Upper lobe of right lung (tissue), 1 donor: ENCODE measurements around the gene CEPT1. TPM values are rescaled to one million over a fixed set of nuclear protein-coding genes. Genes with fewer than 3 reads are reported as not detected.

Experiments used
- ATAC-seq: fragments of 200-7000 bp; cut with Tn5 transposase; one replicate; pipeline ENCODE4 v1.9.1; 2020; ENCODE audit warnings: mild to moderate bottlenecking, moderate library complexity
- DNase-seq: peaks from one replicate; pipeline ENCODE4 v3.0.0-alpha.2; 2020
- H3K27ac ChIP-seq: fragments of 200-600 bp; one replicate; pipeline ENCODE4 v1.8.0; 2022
- H3K27me3 ChIP-seq: fragments of 200-600 bp; one replicate; pipeline ENCODE4 v1.8.0; 2022; ENCODE audit warnings: mild to moderate bottlenecking
- H3K36me3 ChIP-seq: fragments of 200-600 bp; one replicate; pipeline ENCODE4 v1.8.0; 2022
- H3K4me1 ChIP-seq: fragments of 200-600 bp; one replicate; pipeline ENCODE4 v1.8.0; 2022
- H3K4me3 ChIP-seq: fragments of 200-600 bp; one replicate; pipeline ENCODE4 v1.8.0; 2022; ENCODE audit warnings: mild to moderate bottlenecking
- H3K9me3 ChIP-seq: fragments of 200-600 bp; one replicate; pipeline ENCODE4 v1.8.0; 2022
- intact Hi-C: fragments of 100-400 bp; cut with DNase I; formaldehyde crosslinking; loops from one replicate; pipeline ENCODE4 v1.11.0; 2022
- total RNA-seq: library from RNA; stranded (reverse); fragmentation: NEBNext Ultra II Directional; extraction: Animal tissue kit (Norgen Biotek cat#: 25700); gene quantifications from one replicate; pipeline ENCODE4 v1.2.1, GENCODE V29; 2021
- TF ChIP-seq, protein P1 (sequence below): fragments of 200-600 bp; IDR thresholded peaks from one replicate; pipeline ENCODE4 v1.8.0; 2022; ENCODE audit warnings: antibody characterized with exemption
- donor health status: DM: no; HTN: yes; CAD: no; lungs with severe emphysema.

CEPT1 gene
- total RNA-seq, 1 donor from 2014 or later = 57.6 TPM

DNA sequence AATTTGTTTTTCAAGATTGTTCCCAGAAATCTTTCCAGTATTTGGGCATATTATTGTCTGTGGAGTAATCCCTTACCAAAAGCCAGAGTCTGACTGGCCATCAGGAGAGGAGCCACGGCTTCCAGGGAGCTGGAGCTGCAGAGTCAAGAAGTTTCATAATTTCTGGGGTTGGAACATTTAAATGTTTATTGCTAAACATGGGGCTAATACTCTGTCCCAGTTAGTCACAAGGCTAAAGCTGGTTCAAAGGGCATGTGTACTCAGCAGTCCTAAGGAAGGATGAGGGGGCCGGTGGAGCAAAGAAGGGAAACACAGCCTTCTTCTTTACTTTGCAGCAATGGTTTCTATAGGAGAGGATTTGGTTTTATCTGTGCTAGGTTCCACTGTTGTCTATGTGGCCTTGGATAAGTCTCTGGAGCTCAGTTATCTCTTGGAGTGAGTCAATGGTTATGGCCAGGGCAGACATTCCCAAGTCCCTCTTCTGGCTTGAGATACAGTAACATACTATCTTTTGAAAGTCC lies 51.0 kb downstream of the CEPT1 start:
- Histone ChIP-seq H3K36me3 (peaks cover 54% of the 10 kb centered on the region), H3K9me3 (no peaks in the 10 kb centered on the region), H3K4me3 (no peak overlapping the region), H3K27ac (peak overlapping the region; percentile 80), H3K27me3 (no peaks in the 10 kb centered on the region), H3K4me1 (peaks cover 56% of the 10 kb centered on the region)
- DNase-seq (no peak), ATAC-seq (peak; percentile 71)
- TF ChIP-seq, protein P1, sequence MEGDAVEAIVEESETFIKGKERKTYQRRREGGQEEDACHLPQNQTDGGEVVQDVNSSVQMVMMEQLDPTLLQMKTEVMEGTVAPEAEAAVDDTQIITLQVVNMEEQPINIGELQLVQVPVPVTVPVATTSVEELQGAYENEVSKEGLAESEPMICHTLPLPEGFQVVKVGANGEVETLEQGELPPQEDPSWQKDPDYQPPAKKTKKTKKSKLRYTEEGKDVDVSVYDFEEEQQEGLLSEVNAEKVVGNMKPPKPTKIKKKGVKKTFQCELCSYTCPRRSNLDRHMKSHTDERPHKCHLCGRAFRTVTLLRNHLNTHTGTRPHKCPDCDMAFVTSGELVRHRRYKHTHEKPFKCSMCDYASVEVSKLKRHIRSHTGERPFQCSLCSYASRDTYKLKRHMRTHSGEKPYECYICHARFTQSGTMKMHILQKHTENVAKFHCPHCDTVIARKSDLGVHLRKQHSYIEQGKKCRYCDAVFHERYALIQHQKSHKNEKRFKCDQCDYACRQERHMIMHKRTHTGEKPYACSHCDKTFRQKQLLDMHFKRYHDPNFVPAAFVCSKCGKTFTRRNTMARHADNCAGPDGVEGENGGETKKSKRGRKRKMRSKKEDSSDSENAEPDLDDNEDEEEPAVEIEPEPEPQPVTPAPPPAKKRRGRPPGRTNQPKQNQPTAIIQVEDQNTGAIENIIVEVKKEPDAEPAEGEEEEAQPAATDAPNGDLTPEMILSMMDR = no peak
- intact Hi-C loops = no loop called here

DNA sequence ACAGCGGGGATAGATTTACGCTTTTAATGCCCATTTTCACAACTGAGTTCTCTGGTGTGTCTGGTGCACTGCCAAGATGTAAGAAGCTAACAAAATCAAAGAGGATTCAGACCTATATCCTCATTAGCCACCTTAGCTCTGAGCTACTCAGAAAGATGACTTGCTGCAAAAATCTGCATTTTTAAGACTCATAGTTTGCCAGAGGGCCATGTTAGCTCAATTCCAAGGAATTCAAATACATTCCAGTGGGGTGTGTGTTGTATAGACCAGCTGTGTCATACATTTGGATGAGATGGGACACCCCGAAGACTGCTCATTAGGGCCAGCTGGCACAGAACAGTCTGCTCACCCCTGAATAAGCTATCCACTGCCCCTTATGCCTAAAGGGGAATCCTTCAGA lies 51.5 kb downstream of the CEPT1 start:
- no peak for DNase-seq
- intact Hi-C loops = no loop called here
- no peaks in the 10 kb centered on the region for H3K9me3 ChIP-seq
- H3K27ac ChIP-seq = peak overlapping the region; percentile 80
- ATAC-seq = no peak
- no peaks in the 10 kb centered on the region for H3K27me3 ChIP-seq
- TF ChIP-seq, protein P1 = no peak
- H3K36me3 ChIP-seq = peaks cover 54% of the 10 kb centered on the region
- H3K4me3 ChIP-seq = no peak overlapping the region
- peaks cover 59% of the 10 kb centered on the region for H3K4me1 ChIP-seq

DNA sequence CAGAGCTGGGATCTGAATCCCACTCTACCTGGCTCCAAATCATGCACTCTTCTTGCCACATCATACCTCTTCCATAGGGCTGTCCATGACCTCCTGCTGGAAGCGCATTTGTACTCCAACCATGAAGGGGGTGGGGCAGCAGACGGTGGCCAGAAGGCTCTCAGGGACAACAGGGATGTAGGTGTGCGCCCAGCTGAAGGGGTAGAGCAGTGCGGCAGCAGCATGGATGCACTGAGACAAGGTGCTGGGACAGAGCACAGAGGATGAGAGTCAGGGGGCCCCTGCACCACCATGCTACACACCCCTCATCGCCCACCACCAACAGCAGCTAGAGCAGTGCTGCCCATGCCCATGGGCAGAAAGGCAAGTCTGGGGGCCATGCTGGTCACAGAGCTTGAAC lies 52.1 kb downstream of the CEPT1 start:
- Histone ChIP-seq H3K27ac (peak overlapping the region; percentile 80), H3K9me3 (no peaks in the 10 kb centered on the region), H3K36me3 (peaks cover 54% of the 10 kb centered on the region), H3K4me3 (no peak overlapping the region), H3K27me3 (no peaks in the 10 kb centered on the region), H3K4me1 (peaks cover 62% of the 10 kb centered on the region)
- ATAC-seq (no peak), DNase-seq (no peak)
- intact Hi-C loops = no loop called here
- TF ChIP-seq, protein P1 = no peak

DNA sequence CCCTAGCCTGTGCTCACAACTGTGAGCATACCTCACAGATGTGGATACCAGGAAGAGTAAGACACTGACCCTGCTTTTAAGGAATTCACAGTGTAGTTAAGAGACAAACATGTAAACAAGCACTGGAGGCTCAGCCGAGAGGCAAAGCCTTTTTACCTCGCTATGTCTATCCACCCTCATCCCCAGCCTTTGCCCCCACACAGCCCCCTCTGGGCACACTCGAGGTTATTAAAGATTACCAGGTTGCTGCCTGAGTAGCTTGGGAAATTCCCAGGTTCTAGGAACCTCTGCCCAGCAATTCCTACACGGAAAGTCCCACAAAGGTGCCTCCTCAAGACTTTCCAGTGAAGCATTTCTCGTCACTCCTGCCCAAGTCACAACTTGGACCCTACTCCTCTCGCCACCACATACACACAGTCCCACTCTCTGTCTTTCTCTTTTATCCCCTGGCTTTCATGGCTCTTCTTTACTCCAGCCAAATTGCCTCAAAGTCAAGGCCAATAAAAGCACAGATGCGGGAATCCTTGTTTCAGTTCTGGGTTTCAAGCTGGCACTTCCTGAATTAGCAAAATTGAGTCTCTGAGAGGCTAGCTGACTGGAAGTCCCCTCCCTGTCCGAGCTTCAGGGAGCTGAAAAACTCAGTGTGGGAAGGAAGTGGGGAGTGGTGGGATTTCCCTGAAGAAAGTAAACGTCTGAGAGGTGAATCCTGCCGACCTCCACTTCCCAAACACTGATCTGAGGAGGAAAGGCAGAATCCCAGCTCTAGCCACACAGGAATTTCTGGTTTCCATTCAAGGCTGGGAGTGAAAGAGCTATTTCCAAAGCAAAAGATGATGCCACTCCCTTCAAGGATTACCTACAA lies 52.9 kb downstream of the CEPT1 start:
- Histone ChIP-seq H3K27me3 (no peaks in the 10 kb centered on the region), H3K4me1 (peaks cover 62% of the 10 kb centered on the region), H3K9me3 (no peaks in the 10 kb centered on the region), H3K27ac (peak overlapping the region; percentile 80), H3K36me3 (peaks cover 50% of the 10 kb centered on the region), H3K4me3 (no peak overlapping the region)
- DNase-seq (no peak), ATAC-seq (peak; percentile 59)
- TF ChIP-seq, protein P1 = no peak
- intact Hi-C loops = no loop called here

DNA sequence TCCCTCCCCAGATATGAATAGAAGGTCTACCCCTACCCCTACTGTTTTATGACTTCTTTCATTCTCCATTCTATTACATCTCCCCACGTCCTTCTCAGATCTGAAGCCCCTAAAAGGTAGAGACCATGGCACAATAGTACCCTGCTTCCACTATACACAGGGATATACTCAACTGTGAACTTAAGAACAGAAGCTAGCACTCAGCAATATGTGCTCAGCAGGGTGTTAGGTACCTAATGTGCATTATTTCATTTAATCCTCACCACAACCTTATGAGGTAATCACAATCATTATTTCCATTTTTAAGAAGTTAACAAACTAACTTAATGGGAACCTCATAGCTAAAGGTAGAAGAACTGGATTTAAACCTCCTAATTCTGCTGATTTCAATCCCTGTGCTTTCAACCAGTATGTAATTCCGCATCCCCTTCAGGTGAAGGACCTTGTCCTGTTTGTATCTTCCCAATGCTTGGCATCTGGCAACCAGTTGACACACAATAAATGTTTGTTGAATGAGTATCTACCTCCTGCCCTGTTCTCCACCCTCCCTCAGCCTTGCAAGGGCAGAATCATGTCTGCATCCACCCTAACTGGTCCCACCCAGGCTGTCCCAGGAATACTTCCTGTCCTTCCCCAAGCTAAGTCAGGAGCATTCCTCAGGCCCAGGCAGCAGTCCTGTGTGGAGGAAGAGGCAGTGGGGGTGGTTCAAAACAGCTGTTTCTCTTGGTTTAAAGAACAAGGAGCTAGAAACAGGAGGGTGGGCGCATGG lies 53.9 kb downstream of the CEPT1 start:
- ATAC-seq (no peak), DNase-seq (no peak)
- H3K9me3 ChIP-seq = no peaks in the 10 kb centered on the region
- no peaks in the 10 kb centered on the region for H3K27me3 ChIP-seq
- peaks cover 62% of the 10 kb centered on the region for H3K4me1 ChIP-seq
- TF ChIP-seq, protein P1 = no peak
- intact Hi-C loops = no loop called here
- peak overlapping the region; percentile 80 for H3K27ac ChIP-seq
- H3K36me3 ChIP-seq = peaks cover 40% of the 10 kb centered on the region
- H3K4me3 ChIP-seq = no peak overlapping the region
